Mesothelial cell of epicardium (in vitro differentiated cells): ENCODE data around the gene CHRDL2. TPM values are rescaled to one million over a fixed set of nuclear protein-coding genes. Genes with fewer than 3 reads are reported as not detected.
"Not testable (repeated sequence)": the region's sequence is repeated elsewhere in the genome, so short reads cannot be mapped to it uniquely, and the experiment has no call there.

Experiments
- DNase-seq, 2 experiments: peaks; one replicate each; pipeline ENCODE4 v3.0.0; 2021; ENCODE audit warnings: low spot score in 2 of 2; ENCODE audit not compliant: unreplicated experiment in 2 of 2
- H3K27ac Mint-ChIP-seq: 2 replicates; pipeline ENCODE4 v1.8.0; 2021; ENCODE audit warnings: mixed read lengths
- H3K27me3 Mint-ChIP-seq: 2 replicates; pipeline ENCODE4 v1.8.0; 2021; ENCODE audit warnings: low read depth, mixed read lengths
- H3K36me3 Mint-ChIP-seq: 2 replicates; pipeline ENCODE4 v1.8.0; 2021; ENCODE audit warnings: mixed read lengths
- H3K4me1 Mint-ChIP-seq: 2 replicates; pipeline ENCODE4 v1.8.0; 2021; ENCODE audit warnings: mixed read lengths
- H3K4me3 Mint-ChIP-seq: 2 replicates; pipeline ENCODE4 v1.8.0; 2021; ENCODE audit warnings: mild to moderate bottlenecking, moderate library complexity, mixed read lengths
- H3K9me3 Mint-ChIP-seq: 2 replicates; pipeline ENCODE4 v1.8.0; 2021; ENCODE audit warnings: mixed read lengths
- CTCF ChIP-seq: fragments of 200-600 bp; sonication (generic); IDR thresholded peaks from one replicate; pipeline ENCODE4 v1.5.0; 2021; ENCODE audit warnings: antibody characterized with exemption; ENCODE audit not compliant: unreplicated experiment
- total RNA-seq: library from RNA; stranded (reverse); gene quantifications from 3 replicates; pipeline ENCODE4 v1.2.1, GENCODE V29; 2021

Gene CHRDL2
- total RNA-seq, 1 donor from 2014 or later: 0.65 TPM

DNA sequence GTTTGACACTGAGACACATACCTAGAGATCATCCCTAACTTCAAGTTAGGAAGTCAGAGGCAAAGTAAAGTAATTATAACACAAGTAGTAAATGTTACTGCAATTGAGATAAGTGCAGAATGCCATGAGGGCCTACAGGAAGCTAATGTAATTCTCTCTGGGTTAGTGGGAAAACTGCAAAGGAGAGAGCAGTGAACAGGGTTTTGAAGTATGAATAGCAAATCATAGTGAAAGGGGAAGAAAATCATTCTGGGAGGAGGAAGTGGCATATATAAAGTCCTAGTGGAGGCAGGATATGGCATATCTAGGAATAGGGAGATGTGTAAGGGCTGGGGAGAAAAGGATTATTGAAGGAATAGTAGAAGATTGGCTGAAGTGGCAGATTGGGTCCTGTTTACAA is 45.3 kb upstream of the CHRDL2 start:
- no peak for DNase-seq
- H3K4me3 Mint-ChIP-seq: no peak overlapping the region
- no peak for TF ChIP-seq CTCF
- peaks cover 8% of the 10 kb centered on the region for H3K4me1 Mint-ChIP-seq
- no peaks in the 10 kb centered on the region for H3K9me3 Mint-ChIP-seq
- H3K27me3 Mint-ChIP-seq: no peaks in the 10 kb centered on the region
- H3K36me3 Mint-ChIP-seq: peaks cover 2% of the 10 kb centered on the region
- no peak overlapping the region for H3K27ac Mint-ChIP-seq

GRCh38 chr11:74775762-74776161 is 44.5 kb upstream of the CHRDL2 start:
- Mint-ChIP-seq H3K27me3 (no peaks in the 10 kb centered on the region), H3K27ac (no peak overlapping the region), H3K36me3 (peaks cover 2% of the 10 kb centered on the region), H3K9me3 (no peaks in the 10 kb centered on the region), H3K4me3 (no peak overlapping the region), H3K4me1 (peaks cover 8% of the 10 kb centered on the region)
- DNase-seq: no peak
- TF ChIP-seq CTCF: no peak

- TF ChIP-seq CTCF: no peak
- Mint-ChIP-seq H3K4me1 (peaks cover 8% of the 10 kb centered on the region), H3K27ac (no peak overlapping the region), H3K36me3 (peaks cover 2% of the 10 kb centered on the region), H3K4me3 (no peak overlapping the region), H3K9me3 (no peaks in the 10 kb centered on the region), H3K27me3 (no peaks in the 10 kb centered on the region)
- DNase-seq: no peak
Observed at GRCh38 chr11:74773476-74773875, 42.2 kb upstream of the CHRDL2 start.

- peaks cover 2% of the 10 kb centered on the region for H3K36me3 Mint-ChIP-seq
- TF ChIP-seq CTCF: no peak
- H3K4me3 Mint-ChIP-seq: no peak overlapping the region
- H3K27me3 Mint-ChIP-seq: no peaks in the 10 kb centered on the region
- H3K4me1 Mint-ChIP-seq: peaks cover 6% of the 10 kb centered on the region
- H3K27ac Mint-ChIP-seq: no peak overlapping the region
- no peaks in the 10 kb centered on the region for H3K9me3 Mint-ChIP-seq
- DNase-seq: no peak
Observed at GRCh38 chr11:74771139-74771538, 39.9 kb upstream of the CHRDL2 start.

DNA sequence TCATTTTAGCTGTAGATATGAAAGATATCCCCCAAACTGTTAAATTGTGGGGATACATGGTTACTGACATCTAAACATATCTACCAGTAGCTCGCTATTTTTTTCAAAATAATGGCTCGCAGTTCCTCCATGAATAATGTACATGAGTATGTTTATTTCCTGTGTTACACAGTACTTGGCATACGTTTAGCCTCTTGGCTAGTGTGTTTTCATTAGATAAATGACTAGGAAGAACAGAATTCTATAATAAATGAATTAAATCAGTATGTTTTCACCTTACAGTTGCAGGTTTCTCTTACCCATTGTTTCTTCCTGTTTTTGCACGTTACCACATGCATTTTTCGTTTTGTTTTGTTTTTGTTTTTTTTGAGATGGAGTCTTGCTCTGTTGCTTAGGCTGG is 39.2 kb upstream of the CHRDL2 start:
- no peaks in the 10 kb centered on the region for H3K9me3 Mint-ChIP-seq
- no peaks in the 10 kb centered on the region for H3K36me3 Mint-ChIP-seq
- H3K27me3 Mint-ChIP-seq: no peaks in the 10 kb centered on the region
- H3K27ac Mint-ChIP-seq: no peak overlapping the region
- no peak for DNase-seq
- H3K4me1 Mint-ChIP-seq: peaks cover 6% of the 10 kb centered on the region
- no peak overlapping the region for H3K4me3 Mint-ChIP-seq
- no peak for TF ChIP-seq CTCF

DNA sequence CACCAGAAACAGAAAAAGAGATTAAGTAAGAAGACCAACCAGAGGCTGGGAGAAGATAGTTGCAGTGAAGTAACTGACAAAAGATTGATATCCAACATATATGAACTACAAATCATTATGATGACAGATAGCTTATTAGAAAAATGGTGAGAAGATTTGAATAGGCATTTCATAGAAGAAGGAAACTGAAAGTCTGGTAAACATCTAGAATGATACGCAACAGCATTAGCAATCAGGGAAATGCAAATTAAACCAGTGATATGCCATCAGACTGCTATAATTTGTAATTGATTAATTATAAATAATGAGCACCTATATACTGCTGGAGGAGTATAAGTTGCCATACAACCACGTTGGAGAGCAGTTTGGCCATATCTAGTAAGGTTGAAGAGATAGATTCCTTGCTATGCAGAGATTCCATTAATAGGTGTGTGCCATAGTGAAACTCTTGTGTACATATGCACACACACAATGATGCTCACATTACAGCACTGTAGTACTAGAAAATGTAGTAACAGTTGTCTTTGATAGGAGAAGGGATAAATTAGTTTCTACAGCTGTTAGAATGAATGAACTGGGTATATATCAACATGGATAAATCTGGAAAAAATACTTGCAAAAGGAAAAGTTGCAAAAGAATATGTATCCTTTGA is 38.0 kb upstream of the CHRDL2 start:
- Mint-ChIP-seq H3K4me1 (peaks cover 6% of the 10 kb centered on the region), H3K9me3 (peaks cover 5% of the 10 kb centered on the region), H3K27ac (no peak overlapping the region), H3K4me3 (no peak overlapping the region), H3K27me3 (no peaks in the 10 kb centered on the region), H3K36me3 (peaks cover 5% of the 10 kb centered on the region)
- TF ChIP-seq CTCF: no peak
- no peak for DNase-seq

GRCh38 chr11:74768172-74768651 is 37.0 kb upstream of the CHRDL2 start:
- H3K4me3 Mint-ChIP-seq, H3K4me1 Mint-ChIP-seq, DNase-seq, H3K27me3 Mint-ChIP-seq, H3K27ac Mint-ChIP-seq: not testable (repeated sequence)
- peaks cover 12% of the 10 kb centered on the region for H3K36me3 Mint-ChIP-seq
- H3K9me3 Mint-ChIP-seq: peaks cover 14% of the 10 kb centered on the region
